Endothelial cell (in vitro differentiated cells): Measurements from ENCODE around the gene RGS7. TPM values are rescaled to one million over a fixed set of nuclear protein-coding genes. Genes with fewer than 3 reads are reported as not detected.

Source experiments
- DNase-seq: peaks from one replicate; pipeline ENCODE4 v3.0.0; 2021; ENCODE audit warnings: low spot score
- H3K27ac Mint-ChIP-seq: one replicate; pipeline ENCODE4 v1.8.0; 2021; ENCODE audit warnings: mixed read lengths, inconsistent platforms; ENCODE audit not compliant: unreplicated experiment
- H3K27me3 Mint-ChIP-seq: one replicate; pipeline ENCODE4 v1.8.0; 2021; ENCODE audit warnings: mild to moderate bottlenecking, moderate library complexity, mixed read lengths, inconsistent platforms; ENCODE audit not compliant: unreplicated experiment
- H3K36me3 Mint-ChIP-seq: one replicate; pipeline ENCODE4 v1.8.0; 2021; ENCODE audit warnings: mild to moderate bottlenecking, low read depth, mixed read lengths, inconsistent platforms; ENCODE audit not compliant: unreplicated experiment
- H3K4me1 Mint-ChIP-seq: one replicate; pipeline ENCODE4 v1.8.0; 2021; ENCODE audit warnings: mild to moderate bottlenecking, mixed read lengths, inconsistent platforms; ENCODE audit not compliant: unreplicated experiment
- H3K4me3 Mint-ChIP-seq: one replicate; pipeline ENCODE4 v1.8.0; 2021; ENCODE audit warnings: mild to moderate bottlenecking, mixed read lengths, inconsistent platforms; ENCODE audit not compliant: unreplicated experiment
- H3K9me3 Mint-ChIP-seq: one replicate; pipeline ENCODE4 v1.8.0; 2021; ENCODE audit warnings: mixed read lengths, inconsistent platforms; ENCODE audit not compliant: unreplicated experiment
- CTCF ChIP-seq: fragments of 200-600 bp; sonication (generic); IDR thresholded peaks from one replicate; pipeline ENCODE4 v1.5.0; 2021; ENCODE audit warnings: antibody characterized with exemption; ENCODE audit not compliant: unreplicated experiment
- total RNA-seq: library from RNA; stranded (reverse); fragmentation: NEBNext Ultra II Directional; extraction: Animal tissue kit (Norgen Biotek cat#: 25700); gene quantifications from one replicate; pipeline ENCODE4 v1.2.1, GENCODE V29; 2021; ENCODE audit not compliant: unreplicated experiment

The RGS7 gene
- total RNA-seq, 1 donor from 2014 or later: 1.4 TPM

- Mint-ChIP-seq H3K4me3 (no peak overlapping the region), H3K27ac (no peak overlapping the region), H3K9me3 (no peaks in the 10 kb centered on the region), H3K4me1 (no peaks in the 10 kb centered on the region), H3K36me3 (no peaks in the 10 kb centered on the region), H3K27me3 (no peaks in the 10 kb centered on the region)
- no peak for DNase-seq
- no peak for TF ChIP-seq CTCF
Measured at GRCh38 chr1:240772131-240772530, 584.9 kb downstream of the RGS7 start.

GRCh38 chr1:240771450-240771849 is 585.6 kb downstream of the RGS7 start:
- no peak for TF ChIP-seq CTCF
- H3K36me3 Mint-ChIP-seq: no peaks in the 10 kb centered on the region
- DNase-seq: no peak
- H3K4me3 Mint-ChIP-seq: no peak overlapping the region
- no peaks in the 10 kb centered on the region for H3K27me3 Mint-ChIP-seq
- no peaks in the 10 kb centered on the region for H3K9me3 Mint-ChIP-seq
- no peak overlapping the region for H3K27ac Mint-ChIP-seq
- H3K4me1 Mint-ChIP-seq: no peaks in the 10 kb centered on the region

GRCh38 chr1:240768979-240769378 is 588.0 kb downstream of the RGS7 start:
- Mint-ChIP-seq H3K4me1 (no peaks in the 10 kb centered on the region), H3K4me3 (no peak overlapping the region), H3K27ac (no peak overlapping the region), H3K27me3 (peaks cover 2% of the 10 kb centered on the region), H3K9me3 (no peaks in the 10 kb centered on the region), H3K36me3 (no peaks in the 10 kb centered on the region)
- TF ChIP-seq CTCF: no peak
- DNase-seq: no peak

- H3K27ac Mint-ChIP-seq: no peak overlapping the region
Measured at GRCh38 chr1:240766831-240767230, 590.2 kb downstream of the RGS7 start.

GRCh38 chr1:240765732-240766363 is 591.2 kb downstream of the RGS7 start:
- Mint-ChIP-seq H3K9me3 (no peaks in the 10 kb centered on the region), H3K36me3 (no peaks in the 10 kb centered on the region), H3K27me3 (peaks cover 2% of the 10 kb centered on the region), H3K4me3 (no peak overlapping the region), H3K4me1 (no peaks in the 10 kb centered on the region), H3K27ac (no peak overlapping the region)
- DNase-seq: no peak
- no peak for TF ChIP-seq CTCF

More at GRCh38 chr1:240766831-240767230, 590.2 kb downstream of the RGS7 start:
- no peak overlapping the region for H3K4me3 Mint-ChIP-seq
- no peak for TF ChIP-seq CTCF
- no peaks in the 10 kb centered on the region for H3K36me3 Mint-ChIP-seq
- no peak for DNase-seq
- no peaks in the 10 kb centered on the region for H3K9me3 Mint-ChIP-seq
- no peaks in the 10 kb centered on the region for H3K4me1 Mint-ChIP-seq
- peaks cover 2% of the 10 kb centered on the region for H3K27me3 Mint-ChIP-seq
